ENCODE measurements around the gene ZNF699. TPM values are rescaled to one million over a fixed set of nuclear protein-coding genes. Genes with fewer than 3 reads are reported as not detected.
"Not testable (repeated sequence)": the region's sequence is repeated elsewhere in the genome, so short reads cannot be mapped to it uniquely, and the experiment has no call there.

Gene ZNF699
- total RNA-seq, 1 experiment from 2014 or later = 9.4 TPM

GRCh38 chr19:9289231-9289884 lies 20.3 kb downstream of the ZNF699 start:
- no peak for DNase-seq (ENCODE audit: low spot score)

DNA sequence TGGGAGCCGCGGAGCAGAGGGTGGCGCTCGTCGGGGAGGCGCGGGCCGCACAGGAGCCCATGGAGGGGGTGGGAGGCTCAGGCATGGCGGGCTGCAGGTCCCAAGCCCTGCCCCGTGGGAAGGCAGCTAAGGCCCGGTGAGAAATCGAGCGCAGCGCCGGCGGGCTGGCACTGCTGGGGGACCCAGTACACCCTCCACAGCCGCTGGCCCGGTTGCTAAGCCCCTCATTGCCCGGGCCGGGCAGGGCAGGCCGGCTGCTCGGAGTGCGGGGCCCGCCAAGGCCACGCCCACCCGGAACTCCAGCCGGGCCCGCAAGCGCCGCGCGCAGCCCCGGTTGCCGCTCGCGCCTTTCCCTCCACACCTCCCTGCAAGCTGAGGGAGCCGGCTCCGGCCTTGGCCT lies 26.2 kb downstream of the ZNF699 start:
- not testable (repeated sequence) for DNase-seq (ENCODE audit: low spot score)

DNA sequence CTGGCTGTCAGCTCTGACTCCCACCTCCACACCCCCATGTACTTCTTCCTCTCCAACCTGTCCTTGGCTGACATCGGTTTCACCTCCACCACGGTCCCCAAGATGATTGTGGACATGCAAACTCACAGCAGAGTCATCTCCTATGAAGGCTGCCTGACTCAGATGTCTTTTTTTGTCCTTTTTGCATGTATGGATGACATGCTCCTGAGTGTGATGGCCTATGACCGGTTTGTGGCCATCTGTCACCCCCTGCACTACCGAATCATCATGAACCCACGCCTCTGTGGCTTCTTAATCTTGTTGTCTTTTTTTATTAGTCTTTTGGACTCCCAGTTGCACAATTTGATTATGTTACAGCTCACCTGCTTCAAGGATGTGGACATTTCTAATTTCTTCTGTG lies 58.4 kb downstream of the ZNF699 start:
- no peak for DNase-seq (ENCODE audit: low spot score)

DNA sequence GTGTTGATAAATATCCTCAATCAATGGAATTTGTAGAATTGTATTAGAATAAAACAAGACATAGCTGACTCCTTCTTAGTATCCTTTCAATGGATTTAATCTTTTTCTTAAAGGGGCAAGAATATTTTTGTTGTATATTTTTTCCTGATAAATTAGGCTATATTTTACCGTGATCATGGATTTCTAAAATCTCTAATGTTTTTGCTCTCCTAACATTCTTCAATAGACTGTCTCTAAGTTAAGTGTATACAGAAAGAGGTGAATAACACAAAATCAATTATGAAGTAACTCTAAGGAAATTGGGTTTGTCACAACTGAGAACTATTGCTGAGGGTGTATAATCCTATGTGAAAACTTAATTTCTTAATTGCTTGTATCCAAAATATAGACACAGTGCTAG lies 59.0 kb downstream of the ZNF699 start, which contains the start of gene OR7E24:
Gene OR7E24, plus strand, starts transcription at position 301 of the 400 bp plus-strand sequence. CDS start 114 bp downstream, outside the sequence.
- DNase-seq (ENCODE audit: low spot score) = no peak

Other genes with a start within 250 kb of the ZNF699 start
- not detected in 2 replicates for gene OR1M1, start 222.8 kb downstream of the ZNF699 start, total RNA-seq (2014; rRNA removed; shearing (Covaris generic))
- gene OR7G2, start 202.4 kb downstream of the ZNF699 start, total RNA-seq (2014; rRNA removed; shearing (Covaris generic)) = not detected in 2 replicates
- not detected in 2 replicates for gene OR7G1, start 194.1 kb downstream of the ZNF699 start, total RNA-seq (2014; rRNA removed; shearing (Covaris generic))
- gene OR7G3, start 182.9 kb downstream of the ZNF699 start, total RNA-seq (2014; rRNA removed; shearing (Covaris generic)) = not detected in 2 replicates
- gene ZNF317, start 169.4 kb downstream of the ZNF699 start, total RNA-seq (2014; rRNA removed; shearing (Covaris generic)) = 13.6 and 18.2 TPM in 2 replicates
- not detected in 2 replicates for gene OR7D2, start 130.9 kb downstream of the ZNF699 start, total RNA-seq (2014; rRNA removed; shearing (Covaris generic))
- not detected in 2 replicates for gene OR7D4, start 90.2 kb downstream of the ZNF699 start, total RNA-seq (2014; rRNA removed; shearing (Covaris generic))
- gene OR7E24, start 58.9 kb downstream of the ZNF699 start, total RNA-seq (2014; rRNA removed; shearing (Covaris generic)) = not detected in 2 replicates
- 0.74 and 1.1 TPM in 2 replicates for gene ZNF559, start 14.3 kb upstream of the ZNF699 start, total RNA-seq (2014; rRNA removed; shearing (Covaris generic))
- 0.03 and 0.18 TPM in 2 replicates for gene ZNF177, start 53.2 kb upstream of the ZNF699 start, total RNA-seq (2014; rRNA removed; shearing (Covaris generic))
- 3.4 and 5.2 TPM in 2 replicates for gene ZNF266, start 125.7 kb upstream of the ZNF699 start, total RNA-seq (2014; rRNA removed; shearing (Covaris generic))
- gene ZNF560, start 188.8 kb upstream of the ZNF699 start, total RNA-seq (2014; rRNA removed; shearing (Covaris generic)) = not detected in 2 replicates
- gene ZNF426, start 228.8 kb upstream of the ZNF699 start, total RNA-seq (2014; rRNA removed; shearing (Covaris generic)) = 1.4 and 2.3 TPM in 2 replicates

Data from HT-29 (cell line).